ENCODE results near the gene LDB3.

GRCh38 chr10:86724445-86724844, 56.1 kb downstream of the LDB3 start:
- TF ChIP-seq YY1 (IDR thresholded peaks at IDR 0.05; ENCODE audit: low read depth, low read length), result no peak
- no peak for TF ChIP-seq CTCF (IDR thresholded peaks at IDR 0.05; ENCODE audit: control extremely low read depth in 1 of 3, insufficient read depth in 1 of 3, low read depth in 1 of 3, low read length in 3 of 3)
- TF ChIP-seq POLR2A (IDR thresholded peaks at IDR 0.05; ENCODE audit: control extremely low read depth in 1 of 2, low read depth in 2 of 2, low read length in 2 of 2), result no peak
- no peak for TF ChIP-seq ZNF274 (IDR thresholded peaks at IDR 0.05; ENCODE audit: borderline replicate concordance, extremely low read depth, low read length)
- no peak for TF ChIP-seq EP300 (IDR thresholded peaks at IDR 0.05; ENCODE audit: borderline replicate concordance in 1 of 2, low read depth in 2 of 2, low read length in 2 of 2)
- no peak for TF ChIP-seq RAD21 (IDR thresholded peaks at IDR 0.05 in 1 of 2, conservative IDR thresholded peaks at IDR 0.05 in 1 of 2; ENCODE audit: low read depth in 2 of 2, low read length in 2 of 2)
- no peak for TF ChIP-seq CHD2 (IDR thresholded peaks at IDR 0.05; ENCODE audit: low read length)
- TF ChIP-seq TAF1 (IDR thresholded peaks at IDR 0.05; ENCODE audit: low read depth, low read length), result no peak
- no peak for TF ChIP-seq TCF12 (IDR thresholded peaks at IDR 0.05; ENCODE audit: low read depth, low read length)
- TF ChIP-seq ATF2 (IDR thresholded peaks at IDR 0.05; ENCODE audit: low read length), result no peak
- TF ChIP-seq EGR1 (IDR thresholded peaks at IDR 0.05; ENCODE audit: borderline replicate concordance, low read depth, low read length), result no peak
- TF ChIP-seq CEBPB (IDR thresholded peaks at IDR 0.05; ENCODE audit: low read depth, low read length), result no peak
- TF ChIP-seq POLR2AphosphoS5 (IDR thresholded peaks at IDR 0.05; ENCODE audit: low read depth, low read length), result no peak
- no peak for TF ChIP-seq SIN3A (conservative IDR thresholded peaks at IDR 0.05 in 1 of 2, IDR thresholded peaks at IDR 0.05 in 1 of 2; ENCODE audit: low read depth in 1 of 2, low read length in 2 of 2)

Data from H1 (cell line).